ENCODE results near the gene KIF11.

- no peak for TF ChIP-seq SMAD3 (CRISPR knock-in tag; conservative IDR thresholded peaks at IDR 0.05)
- no peak for TF ChIP-seq ZNF23 (CRISPR knock-in tag; IDR thresholded peaks at IDR 0.05)
- no peak for TF ChIP-seq EZH2 (IDR thresholded peaks at IDR 0.05; ENCODE audit: borderline replicate concordance, low read depth, low read length)
- TF ChIP-seq POLR2AphosphoS5 (IDR thresholded peaks at IDR 0.05; ENCODE audit: control insufficient read depth, insufficient read depth, low read depth, low read length), result no peak
- no peak for TF ChIP-seq NR2C1 (IDR thresholded peaks at IDR 0.05)
- TF ChIP-seq NR2C1 (tag; IDR thresholded peaks at IDR 0.05), result no peak
- TF ChIP-seq, protein P1, sequence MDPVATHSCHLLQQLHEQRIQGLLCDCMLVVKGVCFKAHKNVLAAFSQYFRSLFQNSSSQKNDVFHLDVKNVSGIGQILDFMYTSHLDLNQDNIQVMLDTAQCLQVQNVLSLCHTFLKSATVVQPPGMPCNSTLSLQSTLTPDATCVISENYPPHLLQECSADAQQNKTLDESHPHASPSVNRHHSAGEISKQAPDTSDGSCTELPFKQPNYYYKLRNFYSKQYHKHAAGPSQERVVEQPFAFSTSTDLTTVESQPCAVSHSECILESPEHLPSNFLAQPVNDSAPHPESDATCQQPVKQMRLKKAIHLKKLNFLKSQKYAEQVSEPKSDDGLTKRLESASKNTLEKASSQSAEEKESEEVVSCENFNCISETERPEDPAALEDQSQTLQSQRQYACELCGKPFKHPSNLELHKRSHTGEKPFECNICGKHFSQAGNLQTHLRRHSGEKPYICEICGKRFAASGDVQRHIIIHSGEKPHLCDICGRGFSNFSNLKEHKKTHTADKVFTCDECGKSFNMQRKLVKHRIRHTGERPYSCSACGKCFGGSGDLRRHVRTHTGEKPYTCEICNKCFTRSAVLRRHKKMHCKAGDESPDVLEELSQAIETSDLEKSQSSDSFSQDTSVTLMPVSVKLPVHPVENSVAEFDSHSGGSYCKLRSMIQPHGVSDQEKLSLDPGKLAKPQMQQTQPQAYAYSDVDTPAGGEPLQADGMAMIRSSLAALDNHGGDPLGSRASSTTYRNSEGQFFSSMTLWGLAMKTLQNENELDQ (CRISPR knock-in tag; IDR thresholded peaks at IDR 0.05; ENCODE audit: borderline replicate concordance), result no peak
- no peak for TF ChIP-seq RCOR1 (IDR thresholded peaks at IDR 0.05; ENCODE audit: borderline replicate concordance in 1 of 2, low read depth in 2 of 2, low read length in 2 of 2)
- no peak for TF ChIP-seq PTBP1 (IDR thresholded peaks at IDR 0.05; ENCODE audit: low read depth, low read length)
- no peak for TF ChIP-seq SMC3 (conservative IDR thresholded peaks at IDR 0.05; ENCODE audit: insufficient read depth, low read depth, low read length)
- TF ChIP-seq HDAC1 (IDR thresholded peaks at IDR 0.05), result no peak
- no peak for TF ChIP-seq ZFX (CRISPR knock-in tag; IDR thresholded peaks at IDR 0.05)
- TF ChIP-seq NR2C2 (CRISPR knock-in tag; IDR thresholded peaks at IDR 0.05), result no peak
- no peak for TF ChIP-seq NR2C2 (tag; IDR thresholded peaks at IDR 0.05)
- TF ChIP-seq TCF7L2 (IDR thresholded peaks at IDR 0.05; ENCODE audit: low read depth, low read length), result no peak
Measured at GRCh38 chr10:92547676-92548075, 45.3 kb upstream of the KIF11 start.

Measured in K562 (cell line).